HEK293 (cell line): Measurements from ENCODE around the gene UBAP2L.

Experiments
- CTCF ChIA-PET: fragments of 350-600 bp; formaldehyde crosslinking; extraction: SDS; loops from one replicate; lab custom pipeline; 2021; ENCODE audit warnings: antibody characterized with exemption; lab: Yijun Ruan, JAX
- POLR2A ChIA-PET: fragments of 300-600 bp; formaldehyde crosslinking; extraction: SDS; loops from one replicate; lab custom pipeline; 2020; ENCODE audit warnings: antibody characterized with exemption, inconsistent platforms; lab: Yijun Ruan, JAX
- H3K27ac ChIP-seq: fragments of 200-500 bp; sonication (Bioruptor generic); 2 replicates; pipeline ENCODE4 v1.5.1; 2014; ENCODE audit warnings: low read depth, low read length, control low read depth, inconsistent platforms; ENCODE audit errors: extremely low read depth
- H3K36me3 ChIP-seq, 2 experiments: fragments of 200-500 bp in 1 of 2; sonication (Bioruptor generic) in 1 of 2; 1 replicate in 1 of 2; 2 replicates in 1 of 2; pipeline ENCODE4 v1.5.1; 2014 to 2017; ENCODE audit warnings: inconsistent platforms in 2 of 2, low read length in 2 of 2; ENCODE audit not compliant: control insufficient read depth in 2 of 2, insufficient read depth in 1 of 2
- H3K4me1 ChIP-seq: fragments of 200-500 bp; sonication (Bioruptor generic); 2 replicates; pipeline ENCODE4 v1.5.1; 2014; ENCODE audit warnings: mild to moderate bottlenecking, low read length, inconsistent platforms; ENCODE audit not compliant: control insufficient read depth, insufficient read depth
- H3K4me3 ChIP-seq: 2 replicates; pipeline ENCODE4 v1.5.1; 2011; ENCODE audit warnings: low read depth, mild to moderate bottlenecking, control low read depth, low read length, moderate library complexity
- H3K9me3 ChIP-seq: fragments of 200-500 bp; sonication (Bioruptor generic); 2 replicates; pipeline ENCODE4 v1.5.1; 2014; ENCODE audit warnings: low read depth, low read length, inconsistent platforms; ENCODE audit not compliant: control insufficient read depth, insufficient read depth
- BCL11A ChIP-seq: fragments of 450-650 bp; formaldehyde crosslinking; IDR thresholded peaks from 2 replicates; pipeline ENCODE4 v1.5.1; 2016; ENCODE audit warnings: low read depth, missing biosample characterization, missing genetic modification characterization
- GLIS1 ChIP-seq: fragments of 450-650 bp; formaldehyde crosslinking; IDR thresholded peaks from 2 replicates; pipeline ENCODE4 v1.5.1; 2016; ENCODE audit warnings: missing biosample characterization, missing genetic modification characterization
- KLF16 ChIP-seq: fragments of 450-650 bp; formaldehyde crosslinking; IDR thresholded peaks from 2 replicates; pipeline ENCODE4 v1.5.1; 2017; ENCODE audit warnings: missing biosample characterization, missing genetic modification characterization
- PATZ1 ChIP-seq: fragments of 450-650 bp; formaldehyde crosslinking; IDR thresholded peaks from 2 replicates; pipeline ENCODE4 v1.5.1; 2016; ENCODE audit warnings: missing biosample characterization, missing genetic modification characterization
- PRDM6 ChIP-seq: fragments of 450-650 bp; formaldehyde crosslinking; IDR thresholded peaks from 2 replicates; pipeline ENCODE4 v1.5.1; 2017; ENCODE audit warnings: missing biosample characterization, missing genetic modification characterization
- ZNF121 ChIP-seq: fragments of 450-650 bp; formaldehyde crosslinking; IDR thresholded peaks from 2 replicates; pipeline ENCODE4 v1.5.1; 2016; ENCODE audit warnings: missing biosample characterization, missing genetic modification characterization
- ZNF169 ChIP-seq: fragments of 450-650 bp; formaldehyde crosslinking; IDR thresholded peaks from 2 replicates; pipeline ENCODE4 v1.5.1; 2016; ENCODE audit warnings: missing biosample characterization, missing genetic modification characterization
- ZNF202 ChIP-seq: fragments of 450-650 bp; formaldehyde crosslinking; IDR thresholded peaks from 2 replicates; pipeline ENCODE4 v1.5.1; 2016; ENCODE audit warnings: missing biosample characterization, missing genetic modification characterization, borderline replicate concordance
- ZNF26 ChIP-seq: fragments of 450-650 bp; formaldehyde crosslinking; IDR thresholded peaks from 2 replicates; pipeline ENCODE4 v1.5.1; 2016; ENCODE audit warnings: missing biosample characterization, missing genetic modification characterization
- ZNF362 ChIP-seq: fragments of 450-650 bp; formaldehyde crosslinking; IDR thresholded peaks from 2 replicates; pipeline ENCODE4 v1.5.1; 2016; ENCODE audit warnings: missing biosample characterization, missing genetic modification characterization
- ZNF404 ChIP-seq: fragments of 450-650 bp; formaldehyde crosslinking; IDR thresholded peaks from 2 replicates; pipeline ENCODE4 v1.5.1; 2017; ENCODE audit warnings: missing biosample characterization, missing genetic modification characterization
- ZNF449 ChIP-seq: fragments of 450-650 bp; formaldehyde crosslinking; IDR thresholded peaks from 2 replicates; pipeline ENCODE4 v1.5.1; 2017; ENCODE audit warnings: missing biosample characterization, mild to moderate bottlenecking, missing genetic modification characterization, moderate library complexity
- ZNF513 ChIP-seq: fragments of 450-650 bp; IDR thresholded peaks from 2 replicates; pipeline ENCODE4 v1.5.1; 2018; ENCODE audit warnings: missing biosample characterization, missing genetic modification characterization
- ZNF529 ChIP-seq: fragments of 450-650 bp; formaldehyde crosslinking; IDR thresholded peaks from 2 replicates; pipeline ENCODE4 v1.5.1; 2017; ENCODE audit warnings: missing genetic modification characterization, missing biosample characterization; ENCODE audit not compliant: insufficient replicate concordance
- ZNF555 ChIP-seq: fragments of 450-650 bp; formaldehyde crosslinking; conservative IDR thresholded peaks from 2 replicates; pipeline ENCODE4 v1.5.1; 2017; ENCODE audit warnings: missing biosample characterization, mild to moderate bottlenecking, missing genetic modification characterization, inconsistent platforms
- ZNF701 ChIP-seq: fragments of 450-650 bp; formaldehyde crosslinking; IDR thresholded peaks from 2 replicates; pipeline ENCODE4 v1.5.1; 2016; ENCODE audit warnings: missing biosample characterization, missing genetic modification characterization
- ZNF830 ChIP-seq: fragments of 450-650 bp; IDR thresholded peaks from 2 replicates; pipeline ENCODE4 v1.5.0; 2018; ENCODE audit warnings: missing biosample characterization, missing genetic modification characterization, low read depth, mild to moderate bottlenecking, moderate library complexity
- ZSCAN5A ChIP-seq: fragments of 450-650 bp; formaldehyde crosslinking; IDR thresholded peaks from 2 replicates; pipeline ENCODE4 v1.5.1; 2016; ENCODE audit warnings: missing biosample characterization, missing genetic modification characterization

The UBAP2L gene

GRCh38 chr1:154272217-154272998 is 51.7 kb downstream of the UBAP2L start, which contains the start of gene HAX1 (continued):
- TF ChIP-seq ZNF26 (tag by site-specific recombination) (no peak), ZNF404 (tag by site-specific recombination) (no peak), ZNF701 (no peak), PATZ1 (tag by site-specific recombination) (peak; percentile 84), ZNF555 (tag by site-specific recombination) (no peak), ZNF169 (tag by site-specific recombination) (no peak), BCL11A (0 out of 2 replicates have a peak, but pooled peaks have one; percentile 7), ZNF830 (tag by site-specific recombination) (no peak), PRDM6 (tag by site-specific recombination) (no peak), ZNF449 (tag by site-specific recombination) (no peak), ZNF202 (tag by site-specific recombination) (no peak), ZNF529 (no peak), ZSCAN5A (tag by site-specific recombination) (no peak)

GRCh38 chr1:154272999-154273563 is 52.3 kb downstream of the UBAP2L start:
- no peaks in the 10 kb centered on the region for H3K9me3 ChIP-seq
- H3K27ac ChIP-seq: peak overlapping the region; percentile 62; the same call in 1 of the 2 replicates
- H3K4me1 ChIP-seq: no peaks in the 10 kb centered on the region
- H3K4me3 ChIP-seq: peak overlapping the region; percentile 80
- TF ChIP-seq KLF16 (tag by site-specific recombination) (no peak), ZNF362 (tag by site-specific recombination) (peak; percentile 73; the same call in 1 of the 2 replicates), GLIS1 (tag by site-specific recombination) (no peak), ZNF121 (tag by site-specific recombination) (no peak), ZNF513 (peak; percentile 95)
- peaks cover 17 to 58% of the 10 kb centered on the region in 2 experiments for H3K36me3 ChIP-seq
- ChIA-PET CTCF (interaction anchor here (0.6 to 1.9 kb wide), 10 partner anchors 9 to 604 kb away, joined by 3 to 13 read pairs (median 3); no protein-coding TSS in a partner anchor), POLR2A (no interaction called here)
